ENCODE data around the gene SPTBN1.

The SPTBN1 gene

GRCh38 chr2:54555318-54555837, 99.3 kb downstream of the SPTBN1 start:
- H3K4me3 ChIP-seq, result no peak overlapping the region
- H3K9me3 ChIP-seq, result no peaks in the 10 kb centered on the region
- H3K36me3 ChIP-seq, result no peaks in the 10 kb centered on the region
- H3K27me3 ChIP-seq, result no peaks in the 10 kb centered on the region
- peaks cover 0 to 54% (median 33%) of the 10 kb centered on the region in 4 donors for H3K4me1 ChIP-seq
- intact Hi-C loops (cut with DNase I; ENCODE audit: low total_unique reads), result no loop called here
- DNase-seq, result no peak
- no peak for TF ChIP-seq CTCF (IDR thresholded peaks at IDR 0.05)
- no peak overlapping the region for H3K27ac ChIP-seq

- DNase-seq, result no peak
- Histone ChIP-seq H3K27ac (peak overlapping the region in 1 of 2 donors; percentile 67), H3K9me3 (no peaks in the 10 kb centered on the region), H3K36me3 (no peaks in the 10 kb centered on the region), H3K4me3 (no peak overlapping the region), H3K4me1 (peaks cover 0 to 60% (median 27%) of the 10 kb centered on the region in 4 donors), H3K27me3 (no peaks in the 10 kb centered on the region)
- no peak for TF ChIP-seq CTCF (IDR thresholded peaks at IDR 0.05)
- intact Hi-C loops (cut with DNase I; ENCODE audit: low total_unique reads), result no loop called here
These were observed 100.5 kb downstream of the SPTBN1 start for GRCh38 chr2:54556621-54557121.

- no peaks in the 10 kb centered on the region for H3K27me3 ChIP-seq
- H3K4me3 ChIP-seq, result peak overlapping the region in 1 of 2 donors; percentile 56
- TF ChIP-seq CTCF (IDR thresholded peaks at IDR 0.05), result no peak
- DNase-seq, result no peak
- H3K9me3 ChIP-seq, result no peaks in the 10 kb centered on the region
- no peaks in the 10 kb centered on the region for H3K36me3 ChIP-seq
- H3K4me1 ChIP-seq, result peaks cover 0 to 65% (median 27%) of the 10 kb centered on the region in 4 donors
- peak overlapping the region; percentile 67 to 79 for H3K27ac ChIP-seq
- intact Hi-C loops (cut with DNase I; ENCODE audit: low total_unique reads), result no loop called here
These were observed 101.1 kb downstream of the SPTBN1 start for GRCh38 chr2:54557211-54557600.

GRCh38 chr2:54557601-54558187, 101.6 kb downstream of the SPTBN1 start:
- peaks cover 0 to 66% (median 29%) of the 10 kb centered on the region in 4 donors for H3K4me1 ChIP-seq
- H3K27ac ChIP-seq, result peak overlapping the region; percentile 67 to 79
- intact Hi-C loops (cut with DNase I; ENCODE audit: low total_unique reads), result no loop called here

GRCh38 chr2:54558188-54559005, 102.3 kb downstream of the SPTBN1 start:
- TF ChIP-seq CTCF (IDR thresholded peaks at IDR 0.05), result no peak
- Histone ChIP-seq H3K27ac (peak overlapping the region; percentile 67 to 79), H3K36me3 (no peaks in the 10 kb centered on the region), H3K27me3 (no peaks in the 10 kb centered on the region), H3K4me1 (peaks cover 0 to 64% (median 30%) of the 10 kb centered on the region in 4 donors), H3K4me3 (peak overlapping the region; percentile 52 to 56), H3K9me3 (no peaks in the 10 kb centered on the region)
- intact Hi-C loops (cut with DNase I; ENCODE audit: low total_unique reads), result no loop called here
- peak; percentile 64 to 68 for DNase-seq

More at GRCh38 chr2:54557601-54558187, 101.6 kb downstream of the SPTBN1 start:
- no peaks in the 10 kb centered on the region for H3K27me3 ChIP-seq
- H3K9me3 ChIP-seq, result no peaks in the 10 kb centered on the region
- no peaks in the 10 kb centered on the region for H3K36me3 ChIP-seq
- H3K4me3 ChIP-seq, result peak overlapping the region; percentile 52 to 56
- TF ChIP-seq CTCF (IDR thresholded peaks at IDR 0.05), result no peak
- DNase-seq, result peak; percentile 47 to 71

All from tibial artery (tissue), 4 donors.